HG03342 (cell line): ENCODE measurements around the gene PIGK.

Experiments used
- ATAC-seq: cut with Tn5 transposase; IDR thresholded peaks from one replicate; pipeline ENCODE4 v1.9.1; 2021; ENCODE audit warnings: mild to moderate bottlenecking, moderate library complexity; ENCODE audit not compliant: unreplicated experiment

The PIGK gene

DNA sequence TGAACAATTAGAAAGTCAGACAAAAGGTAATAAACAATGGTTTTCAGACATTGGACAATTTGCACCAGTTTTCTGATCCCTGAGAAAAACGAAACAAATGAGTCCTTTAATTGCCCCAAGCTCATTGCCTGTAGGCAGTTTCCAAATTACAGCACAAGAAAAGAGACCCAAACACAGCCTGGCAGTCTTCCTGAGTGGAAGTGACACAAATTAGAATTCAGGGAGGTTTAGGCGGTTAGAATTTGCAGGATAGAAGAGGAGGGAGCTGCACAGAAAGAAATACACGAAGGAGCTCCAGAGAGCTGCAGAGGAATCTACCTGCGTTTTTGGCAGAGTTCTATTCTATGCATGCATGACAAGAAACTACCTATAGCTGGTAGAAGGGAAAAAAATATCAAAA is 115.7 kb downstream of the PIGK start:
- no peak for ATAC-seq

DNA sequence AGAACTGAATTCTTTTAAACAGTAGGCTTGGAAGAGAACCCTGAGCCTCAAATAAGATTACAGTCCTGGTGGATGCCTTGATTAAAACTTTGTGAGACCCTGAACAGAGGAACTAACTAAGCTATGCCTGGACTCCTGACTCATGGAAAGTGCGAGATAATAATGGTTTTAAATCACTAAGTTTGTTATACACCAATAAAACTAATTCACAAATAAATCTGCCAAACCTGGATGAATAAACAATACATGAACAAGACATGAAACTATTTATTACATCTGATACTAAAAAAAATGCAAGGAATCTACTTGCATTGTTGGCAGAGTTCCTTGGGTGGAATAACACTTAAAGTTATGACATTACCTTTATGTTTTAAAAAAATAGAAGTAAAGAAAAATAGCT is 118.4 kb downstream of the PIGK start:
- no peak for ATAC-seq

DNA sequence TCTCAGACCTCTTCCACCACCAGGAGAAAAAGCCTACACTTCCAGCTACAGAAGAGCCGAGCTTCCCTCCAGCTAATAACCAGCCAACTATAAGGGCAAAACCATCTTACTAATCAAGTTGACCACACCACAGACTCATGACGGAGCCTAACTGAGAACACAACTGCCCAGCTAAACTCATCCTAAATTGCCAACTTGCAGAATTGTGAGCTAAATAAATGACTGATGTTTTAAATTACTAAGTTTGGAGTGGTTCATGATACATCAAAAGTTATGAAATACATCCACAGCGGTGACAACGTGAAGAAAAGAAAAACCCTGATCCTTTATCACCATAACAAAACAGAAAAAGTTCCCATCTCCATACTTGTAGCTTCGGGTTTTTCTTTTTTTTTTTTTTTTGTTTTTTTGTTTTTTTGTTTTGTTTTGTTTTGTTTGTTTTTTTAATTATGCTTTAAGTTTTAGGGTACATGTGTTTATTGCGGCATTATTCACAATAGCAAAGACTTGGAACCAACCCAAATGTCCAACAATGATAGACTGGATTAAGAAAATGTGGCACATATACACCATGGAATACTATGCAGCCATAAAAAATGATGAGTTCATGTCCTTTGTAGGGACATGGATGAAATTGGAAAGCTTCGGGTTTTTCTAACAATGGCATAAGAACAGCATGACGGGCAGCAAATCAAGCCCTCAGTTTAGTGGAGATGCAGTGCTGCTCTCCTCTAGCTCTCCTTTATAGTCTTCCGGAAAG is 122.6 kb downstream of the PIGK start:
- ATAC-seq = no peak

DNA sequence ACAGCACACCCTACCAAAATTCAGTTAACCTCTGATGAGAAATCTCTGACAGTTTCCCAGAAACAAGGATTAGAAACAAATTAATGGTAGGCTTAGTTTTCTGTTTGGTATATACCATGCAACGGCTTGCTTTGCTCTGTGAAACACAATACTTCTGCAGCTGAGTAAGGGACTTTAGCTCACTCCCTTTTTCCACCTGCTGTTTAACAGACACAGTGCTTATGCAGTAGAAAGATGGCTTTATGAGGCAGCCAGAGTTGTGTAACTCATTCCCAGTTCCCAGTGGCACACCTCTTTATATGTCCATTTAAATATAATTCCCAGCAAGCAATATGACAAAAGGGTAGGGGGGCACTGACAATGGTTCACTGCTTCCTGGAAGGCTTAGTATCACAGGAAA is 124.0 kb downstream of the PIGK start:
- ATAC-seq = no peak

DNA sequence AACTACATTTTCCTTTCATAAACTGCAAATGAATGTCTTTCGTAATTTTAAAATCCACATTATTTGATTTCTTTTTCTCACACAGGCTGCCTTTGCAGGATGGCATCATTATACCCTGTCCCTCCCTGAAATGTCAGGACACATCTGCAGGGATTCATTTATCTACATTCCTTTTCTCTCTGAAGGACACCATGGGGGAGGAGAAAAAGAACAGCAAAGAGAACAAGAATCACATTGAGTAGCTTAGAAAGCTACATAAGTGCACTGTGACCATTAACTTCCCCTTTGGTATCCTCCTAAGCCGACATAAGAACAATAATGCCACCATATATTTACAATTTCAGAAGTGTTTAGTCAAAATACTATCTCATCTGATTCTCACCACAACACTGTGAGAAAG is 129.5 kb downstream of the PIGK start:
- ATAC-seq = no peak

DNA sequence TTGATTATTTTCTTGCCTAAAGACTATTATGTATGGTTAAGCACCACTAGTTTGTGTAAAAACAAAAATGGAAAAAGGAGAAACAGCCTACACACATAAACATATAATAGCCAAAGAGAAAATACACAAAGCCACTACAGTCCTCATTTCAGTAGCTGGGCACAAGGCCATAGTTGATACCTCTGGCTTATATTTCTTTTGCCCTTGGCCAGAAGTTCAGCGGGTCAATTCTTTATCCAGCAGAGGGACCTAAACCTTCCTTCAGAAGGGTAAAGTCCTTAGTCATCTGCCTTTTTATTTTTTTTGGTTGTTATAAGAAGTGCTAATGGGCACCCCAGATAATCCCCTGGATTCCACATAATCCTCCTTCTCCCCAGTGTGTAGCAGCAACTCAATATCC is 134.1 kb downstream of the PIGK start:
- no peak for ATAC-seq

DNA sequence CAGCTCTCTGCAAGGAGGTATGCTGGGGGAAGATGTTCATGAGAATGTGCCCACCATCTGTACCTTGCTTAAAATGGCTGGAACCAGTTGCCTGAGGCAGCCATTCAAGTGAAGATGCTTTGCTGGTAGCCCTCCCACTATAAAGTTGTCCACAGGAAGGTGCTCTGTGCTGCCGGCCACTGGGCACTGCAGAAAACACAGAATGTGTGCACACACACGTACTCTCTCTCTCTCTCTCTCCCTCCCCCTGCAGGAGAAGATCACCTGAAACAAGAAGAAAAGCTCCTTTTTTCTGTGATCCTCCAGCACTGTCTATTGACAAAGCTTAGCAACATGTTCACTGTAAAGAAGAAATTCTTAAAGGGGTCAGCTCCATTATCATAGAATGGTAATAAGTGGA is 134.8 kb downstream of the PIGK start:
- no peak for ATAC-seq

DNA sequence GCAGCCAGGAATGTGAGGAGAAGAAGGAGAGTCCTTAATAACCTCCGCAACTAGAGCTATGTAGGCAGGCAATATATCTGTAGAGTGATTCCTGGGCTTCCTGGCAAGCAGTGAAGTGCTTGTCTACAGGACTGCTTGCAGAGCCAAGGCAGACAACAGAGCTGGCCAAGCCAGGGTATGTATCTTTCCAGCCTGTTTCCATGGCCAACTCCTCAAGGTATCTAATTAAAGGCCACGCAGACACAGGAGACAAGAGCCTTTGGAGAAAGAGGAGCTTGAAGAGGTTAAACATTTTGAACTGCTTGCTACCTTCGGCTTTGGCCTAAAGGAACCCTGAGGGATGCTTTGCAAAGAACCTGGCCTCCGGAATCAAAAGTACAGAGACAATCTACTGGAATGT is 137.4 kb downstream of the PIGK start:
- ATAC-seq = no peak

DNA sequence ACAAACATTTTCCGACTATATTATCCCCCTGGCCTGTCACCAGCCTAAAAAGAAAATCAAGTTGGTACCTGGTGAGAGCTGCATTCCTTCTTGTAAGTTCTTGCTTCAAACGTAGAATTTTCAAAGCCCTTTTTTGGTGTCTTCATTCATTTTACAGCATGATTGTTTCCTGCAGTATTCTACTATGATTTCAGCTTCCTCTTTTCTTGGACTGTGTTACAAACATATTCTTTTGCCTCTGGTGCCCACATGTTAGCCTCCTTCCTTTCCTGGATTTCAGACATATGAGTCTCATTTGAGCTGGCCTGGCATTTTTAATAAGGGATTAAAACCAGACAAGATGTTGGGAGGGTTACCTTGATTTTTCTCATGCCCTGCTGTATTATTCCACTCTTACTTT is 142.5 kb downstream of the PIGK start:
- ATAC-seq = no peak

DNA sequence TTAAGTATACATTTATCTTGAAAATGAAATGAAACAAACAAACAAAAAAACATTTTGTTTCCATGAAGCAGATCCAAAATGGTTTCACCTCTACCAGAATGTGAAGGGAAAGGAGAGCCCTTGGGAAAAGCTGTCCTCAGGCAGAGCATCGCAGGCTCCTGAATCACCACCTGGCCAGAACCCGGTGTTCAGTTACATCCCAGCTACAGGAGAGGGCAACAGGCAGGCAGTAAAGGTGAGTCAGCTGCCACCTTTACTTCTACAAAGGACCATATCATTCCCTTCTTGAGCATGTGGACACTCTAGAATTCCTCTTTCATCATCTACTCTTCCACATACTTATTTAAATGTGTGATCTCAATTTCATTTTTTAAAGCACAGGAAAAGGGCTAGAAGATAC is 151.2 kb downstream of the PIGK start:
- ATAC-seq = no peak

DNA sequence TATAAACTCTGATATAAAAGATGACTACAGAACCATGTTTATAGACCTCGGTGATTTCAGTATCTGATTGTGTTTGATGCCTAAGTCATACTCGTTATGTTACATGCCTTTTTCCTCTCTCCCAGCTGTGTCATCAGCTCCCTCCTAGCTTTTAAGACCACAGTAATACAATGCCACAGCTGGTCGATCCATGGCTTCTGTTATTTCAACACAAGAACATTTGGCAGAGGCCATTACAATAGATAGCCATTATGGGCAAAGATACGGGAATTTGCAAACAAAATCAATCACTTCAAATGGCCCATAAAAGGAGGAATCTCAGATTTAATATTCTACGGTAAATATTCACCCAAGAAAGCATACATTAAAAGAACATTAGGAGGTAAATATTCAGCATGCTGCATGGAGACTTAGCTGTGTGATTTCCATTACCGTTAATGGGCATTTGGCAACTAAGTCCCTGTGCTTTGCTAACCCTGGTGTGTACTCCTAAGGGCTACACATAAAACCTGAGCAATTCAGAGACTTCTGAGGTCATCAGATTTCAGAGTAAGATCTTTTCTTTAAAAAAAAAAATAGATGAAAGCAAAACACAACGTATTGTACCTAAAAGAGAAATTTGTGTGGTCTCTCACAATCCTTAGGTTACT is 153.4 kb downstream of the PIGK start:
- ATAC-seq = no peak

DNA sequence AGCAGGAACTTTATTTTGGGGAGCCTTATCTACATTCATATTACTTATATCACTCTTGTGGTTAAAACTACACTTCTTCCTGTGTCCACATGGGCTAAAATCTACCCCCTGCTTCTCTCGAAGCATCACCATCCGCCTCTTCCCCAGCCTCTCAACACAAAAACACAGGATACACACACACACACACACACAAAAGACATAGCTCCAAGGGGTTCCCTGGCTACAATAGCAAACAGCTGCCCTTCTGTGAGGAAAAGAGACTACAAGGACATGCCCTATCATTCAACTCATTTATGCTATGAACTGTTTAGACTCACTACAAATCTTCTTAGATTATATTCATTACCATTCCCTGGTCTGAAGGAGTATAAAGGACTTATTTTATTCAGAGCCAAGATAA is 155.0 kb downstream of the PIGK start:
- no peak for ATAC-seq

DNA sequence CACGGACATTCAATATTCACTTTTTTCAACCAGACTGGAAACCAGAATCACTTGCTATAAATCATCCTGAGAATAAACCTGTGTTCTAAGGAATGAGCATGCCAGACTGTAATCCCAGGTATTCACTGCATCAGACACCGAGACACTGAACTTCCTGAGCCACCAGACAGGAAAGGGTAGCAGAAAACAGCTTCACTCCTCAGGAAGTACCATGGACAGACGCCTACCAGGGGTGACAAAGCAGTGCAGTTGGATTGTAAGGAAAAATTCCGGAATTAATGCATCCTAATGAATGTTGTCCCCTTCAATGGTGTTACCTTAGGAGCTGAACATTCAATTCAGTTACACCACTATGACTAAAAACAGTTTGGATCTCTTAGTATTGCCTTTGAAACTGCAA is 156.1 kb downstream of the PIGK start:
- no peak for ATAC-seq

DNA sequence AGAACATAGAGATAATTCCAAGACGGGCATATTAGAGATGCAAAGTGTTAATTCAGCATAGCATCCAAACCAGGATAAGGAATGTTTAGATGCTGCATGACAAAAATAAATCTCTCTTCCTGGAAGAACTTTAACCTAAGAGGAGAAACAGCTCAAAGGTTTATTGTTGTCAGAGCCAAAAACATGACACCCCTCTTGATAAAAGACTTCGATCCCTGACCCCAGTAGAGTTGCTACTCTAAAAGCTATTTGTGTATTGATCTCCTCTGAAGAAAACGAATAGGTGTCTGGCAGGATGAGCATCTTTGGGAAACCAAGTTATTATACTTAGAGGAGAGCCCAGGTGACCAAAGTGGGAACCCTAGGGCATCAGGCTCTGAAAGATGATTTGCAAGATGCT is 158.1 kb downstream of the PIGK start:
- ATAC-seq = no peak

DNA sequence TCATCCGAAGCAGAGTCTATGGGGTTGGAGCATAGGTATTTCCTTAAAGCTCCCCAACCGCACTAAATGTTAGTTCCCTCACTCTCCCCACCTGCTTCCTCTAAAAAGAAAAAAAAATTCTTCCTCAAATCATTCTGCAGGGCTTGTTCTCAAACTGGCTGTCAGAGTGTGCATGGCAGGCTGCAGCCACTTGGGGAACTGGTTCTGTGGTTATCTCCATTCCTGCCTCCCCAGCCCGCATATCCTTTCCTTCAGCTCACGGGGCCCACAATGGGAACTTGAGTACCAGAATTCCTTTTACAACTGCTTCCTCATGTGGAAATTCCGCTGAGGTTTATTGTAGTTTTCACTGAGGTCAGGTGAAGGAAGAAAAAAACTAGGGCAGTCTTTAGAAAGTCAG is 159.2 kb downstream of the PIGK start:
- ATAC-seq = no peak

DNA sequence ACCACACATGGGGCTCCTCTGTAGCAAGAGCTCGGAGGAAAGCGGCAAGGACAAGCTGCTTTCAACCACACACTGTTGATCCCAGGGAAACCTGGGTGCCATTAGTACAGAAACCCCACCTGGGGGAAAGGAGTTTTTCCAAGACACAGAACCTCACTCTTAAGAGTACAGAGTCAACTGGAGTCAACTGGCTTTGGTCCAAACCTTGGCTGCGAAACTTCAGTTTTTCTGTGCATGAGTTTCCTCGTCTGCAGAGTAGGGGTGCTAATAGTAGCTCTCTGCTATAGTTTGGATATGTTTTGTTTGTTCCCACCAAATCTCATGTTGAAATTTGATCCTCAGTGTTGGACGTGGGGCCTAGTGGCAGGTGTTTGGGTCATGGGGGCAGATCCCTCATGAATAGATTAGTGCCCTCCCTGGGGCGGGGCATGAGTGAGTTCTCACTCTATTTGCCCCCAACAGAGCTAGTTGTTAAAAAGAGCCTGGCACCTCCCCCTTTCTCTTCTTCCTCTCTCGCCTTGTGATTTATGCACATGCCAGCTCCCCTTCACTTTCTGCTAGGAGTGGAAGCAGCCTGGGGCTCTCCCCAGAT is 161.1 kb downstream of the PIGK start:
- no peak for ATAC-seq

DNA sequence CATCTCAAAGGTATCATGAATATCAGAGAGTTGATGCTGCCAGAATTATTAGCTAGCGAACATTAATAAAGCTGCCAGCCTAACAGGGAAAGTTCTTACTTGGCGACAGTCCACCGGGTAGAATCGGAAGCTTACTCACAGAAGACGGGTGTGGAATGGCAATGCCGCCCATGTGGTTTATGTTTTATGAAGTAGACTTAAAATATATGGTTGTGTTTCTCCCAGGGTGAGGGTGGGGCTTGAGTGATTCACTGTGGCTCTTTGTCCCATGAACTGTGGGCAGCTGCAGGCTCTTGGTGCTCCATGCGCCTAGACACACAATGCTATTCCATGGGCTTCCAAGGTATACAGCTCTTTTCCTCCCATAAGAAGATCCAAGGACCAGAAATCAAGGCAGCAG is 162.7 kb downstream of the PIGK start:
- no peak for ATAC-seq

DNA sequence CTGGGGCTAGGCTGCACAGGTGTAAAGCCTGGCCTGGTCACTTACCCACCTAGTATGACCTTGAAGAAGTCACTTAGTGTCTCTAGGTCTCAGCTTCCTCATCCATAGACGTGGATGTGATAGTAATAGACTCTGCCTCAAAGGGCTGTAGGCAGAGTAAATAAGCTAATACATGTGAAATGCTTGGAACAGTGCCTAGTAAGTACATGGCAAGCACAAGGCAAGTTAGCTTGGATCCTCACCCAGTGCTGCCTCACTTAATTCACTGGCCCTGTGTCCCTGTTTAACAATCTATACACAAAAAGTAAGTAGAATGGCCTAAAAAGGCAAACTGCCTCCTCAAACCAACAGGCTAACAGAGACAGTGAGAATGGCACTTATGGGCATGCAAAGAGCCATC is 167.8 kb downstream of the PIGK start:
- no peak for ATAC-seq

DNA sequence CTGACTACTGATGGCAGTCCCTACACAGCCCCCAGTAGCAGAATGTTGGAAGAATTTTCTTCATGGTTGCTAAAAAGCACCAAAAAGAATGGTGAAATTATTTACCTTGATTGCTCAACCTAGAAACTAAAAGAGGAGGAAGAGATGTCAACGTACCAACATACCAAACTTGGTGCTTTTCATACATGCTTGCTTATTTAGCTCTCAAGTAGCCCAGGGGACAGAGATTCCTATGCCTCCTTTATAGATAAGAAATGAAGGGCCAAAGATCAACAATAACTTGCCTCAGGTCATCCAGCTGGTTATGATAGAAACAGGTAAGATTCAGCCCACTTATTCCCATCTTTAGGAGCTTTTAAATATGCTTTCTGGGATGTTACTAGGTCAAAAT is 170.6 kb downstream of the PIGK start:
- no peak for ATAC-seq

DNA sequence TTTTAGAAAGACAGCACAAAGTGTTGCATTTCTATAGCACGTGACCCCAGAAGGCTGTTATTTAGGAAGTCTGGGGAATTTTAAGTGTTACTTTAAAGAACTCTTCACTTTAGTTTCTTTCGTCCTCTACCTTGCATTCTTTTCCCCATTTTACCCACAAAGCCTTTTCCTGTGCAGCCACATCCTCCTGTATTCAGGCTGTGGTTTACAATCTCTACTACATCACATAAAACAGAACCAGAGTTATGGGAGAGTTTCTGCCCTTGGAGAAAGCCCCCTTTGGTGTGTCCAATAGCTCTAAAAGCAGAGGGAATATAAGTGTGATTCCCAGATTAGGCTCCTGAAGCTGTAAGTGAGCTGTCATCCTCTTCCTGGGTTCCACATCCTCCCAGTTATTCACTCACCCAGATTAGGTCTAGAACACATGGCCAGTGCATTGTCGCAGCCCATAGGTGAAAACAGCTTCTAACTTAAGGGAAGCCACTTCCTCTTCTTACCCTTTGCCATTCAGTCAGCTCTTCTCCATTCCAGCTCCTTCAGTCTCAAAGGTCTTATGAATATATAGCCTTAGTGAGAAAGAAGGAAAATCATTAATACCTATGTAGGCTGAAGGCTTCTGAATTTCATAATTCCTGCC is 171.1 kb downstream of the PIGK start:
- ATAC-seq = no peak

DNA sequence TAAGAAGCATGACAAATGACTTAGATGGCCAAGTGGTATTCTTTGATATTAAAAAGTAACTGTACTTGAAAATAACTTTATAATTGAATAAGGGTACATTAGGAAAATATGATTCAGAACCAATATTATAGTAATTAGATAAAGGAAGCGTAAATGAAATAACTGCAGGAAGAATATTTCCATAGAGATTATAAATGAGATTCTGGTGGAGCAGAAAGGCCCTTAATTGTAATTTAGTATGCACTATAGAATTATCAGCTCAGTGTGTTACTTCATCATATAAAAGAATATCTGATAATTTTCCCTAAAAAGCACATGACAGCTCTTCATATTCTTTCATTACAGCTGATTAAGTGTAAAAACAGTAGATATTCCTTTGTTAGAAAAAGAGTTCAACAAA is 171.7 kb downstream of the PIGK start:
- no peak for ATAC-seq
